OCI-LY3 (cell line): ENCODE results near the gene RNF208.

Source experiments
- EZH2phosphoT487 ChIP-seq: fragments of 200-600 bp; shearing (Covaris generic); IDR thresholded peaks from 2 replicates; pipeline ENCODE4 v1.6.1; 2018; ENCODE audit warnings: antibody characterized with exemption, mixed run types, low read depth
- TF ChIP-seq, protein P1 (sequence below): fragments of 200-600, 300-600 bp; sonication (generic); IDR thresholded peaks from 2 replicates; pipeline ENCODE4 v1.5.1; 2014; ENCODE audit warnings: antibody characterized with exemption, low read length, low read depth

- TF ChIP-seq, protein P1, sequence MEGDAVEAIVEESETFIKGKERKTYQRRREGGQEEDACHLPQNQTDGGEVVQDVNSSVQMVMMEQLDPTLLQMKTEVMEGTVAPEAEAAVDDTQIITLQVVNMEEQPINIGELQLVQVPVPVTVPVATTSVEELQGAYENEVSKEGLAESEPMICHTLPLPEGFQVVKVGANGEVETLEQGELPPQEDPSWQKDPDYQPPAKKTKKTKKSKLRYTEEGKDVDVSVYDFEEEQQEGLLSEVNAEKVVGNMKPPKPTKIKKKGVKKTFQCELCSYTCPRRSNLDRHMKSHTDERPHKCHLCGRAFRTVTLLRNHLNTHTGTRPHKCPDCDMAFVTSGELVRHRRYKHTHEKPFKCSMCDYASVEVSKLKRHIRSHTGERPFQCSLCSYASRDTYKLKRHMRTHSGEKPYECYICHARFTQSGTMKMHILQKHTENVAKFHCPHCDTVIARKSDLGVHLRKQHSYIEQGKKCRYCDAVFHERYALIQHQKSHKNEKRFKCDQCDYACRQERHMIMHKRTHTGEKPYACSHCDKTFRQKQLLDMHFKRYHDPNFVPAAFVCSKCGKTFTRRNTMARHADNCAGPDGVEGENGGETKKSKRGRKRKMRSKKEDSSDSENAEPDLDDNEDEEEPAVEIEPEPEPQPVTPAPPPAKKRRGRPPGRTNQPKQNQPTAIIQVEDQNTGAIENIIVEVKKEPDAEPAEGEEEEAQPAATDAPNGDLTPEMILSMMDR: no peak
- no peak for TF ChIP-seq EZH2phosphoT487
Measured at GRCh38 chr9:137217276-137218211, 4.5 kb downstream of the RNF208 start.
